SK-N-SH (cell line): ENCODE data around the gene GDF2. TPM values are rescaled to one million over a fixed set of nuclear protein-coding genes. Genes with fewer than 3 reads are reported as not detected.

Source experiments
- CTCF ChIA-PET: fragments of 300-600, 350-600 bp; formaldehyde crosslinking; extraction: SDS; loops from one replicate; lab custom pipeline; 2021; lab: Yijun Ruan, JAX
- POLR2A ChIA-PET: fragments of 350-600 bp; sonication (Branson Sonifier 250); formaldehyde crosslinking; extraction: SDS; loops from one replicate; lab custom pipeline; 2020; ENCODE audit warnings: antibody characterized with exemption, inconsistent platforms; lab: Yijun Ruan, JAX
- DNase-seq: peaks from one replicate; pipeline ENCODE4 v3.0.0; 2012
- H2AFZ ChIP-seq: fragments of 200-600 bp; sonication (generic); 2 replicates; pipeline ENCODE4 v1.8.1; 2016; ENCODE audit warnings: antibody characterized with exemption, mild to moderate bottlenecking, low read depth
- H3F3A ChIP-seq: fragments of 200-600 bp; sonication (generic); replicated peaks from 2 replicates; pipeline ENCODE3; 2016; ENCODE audit warnings: antibody characterized with exemption, mild to moderate bottlenecking; ENCODE audit not compliant: insufficient read depth
- H3K27ac ChIP-seq, 2 experiments: fragments of 200-500 bp in 1 of 2; fragments of 200-600 bp in 1 of 2; sonication (Bioruptor generic) in 1 of 2; sonication (generic), shearing (Covaris generic) in 1 of 2; 2 replicates each; pipeline versions ENCODE4 v1.5.1 to v1.6.1; 2014 to 2016; ENCODE audit warnings: low read depth in 2 of 2, inconsistent platforms in 1 of 2, low read length in 1 of 2, mild to moderate bottlenecking in 1 of 2, mixed read lengths in 1 of 2
- H3K27me3 ChIP-seq: fragments of 200-600 bp; sonication (generic), shearing (Covaris generic); 2 replicates; pipeline ENCODE4 v1.6.1; 2016; ENCODE audit warnings: mixed run types; ENCODE audit not compliant: insufficient read depth
- H3K36me3 ChIP-seq, 2 experiments: fragments of 200-500 bp in 1 of 2; fragments of 200-600 bp in 1 of 2; sonication (Bioruptor generic) in 1 of 2; sonication (generic) in 1 of 2; replicated peaks in 1 of 2; 2 replicates each; pipeline versions ENCODE3 to v1.5.1; 2014 to 2016; ENCODE audit warnings: low read length in 1 of 2, mild to moderate bottlenecking in 1 of 2; ENCODE audit not compliant: insufficient read depth in 2 of 2, control insufficient read depth in 1 of 2
- H3K4me1 ChIP-seq, 2 experiments: fragments of 200-500 bp in 1 of 2; fragments of 200-600 bp in 1 of 2; sonication (Bioruptor generic) in 1 of 2; sonication (generic), shearing (Covaris generic) in 1 of 2; 2 replicates each; pipeline versions ENCODE4 v1.5.1 to v1.6.1; 2014 to 2016; ENCODE audit warnings: low read depth in 1 of 2, low read length in 1 of 2, mixed run types in 1 of 2; ENCODE audit not compliant: insufficient read depth in 2 of 2, control insufficient read depth in 1 of 2
- H3K4me2 ChIP-seq: fragments of 200-600 bp; sonication (generic), shearing (Covaris generic); 2 replicates; pipeline ENCODE4 v1.6.1; 2017; ENCODE audit warnings: mixed run types
- H3K4me3 ChIP-seq, 2 experiments: fragments of 200-500 bp in 1 of 2; fragments of 200-600 bp in 1 of 2; sonication (Bioruptor generic) in 1 of 2; sonication (generic), shearing (Covaris generic) in 1 of 2; 2 replicates each; pipeline versions ENCODE4 v1.5.1 to v1.8.1; 2014 to 2016; ENCODE audit warnings: low read depth in 2 of 2, inconsistent platforms in 1 of 2, low read length in 1 of 2, mild to moderate bottlenecking in 1 of 2, mixed read lengths in 1 of 2, moderate library complexity in 1 of 2
- H3K79me2 ChIP-seq: fragments of 200-600 bp; sonication (generic); 2 replicates; pipeline ENCODE4 v1.8.1; 2017; ENCODE audit warnings: mild to moderate bottlenecking; ENCODE audit not compliant: insufficient read depth
- H3K9ac ChIP-seq: fragments of 200-600 bp; sonication (generic); 2 replicates; pipeline ENCODE4 v1.6.1; 2017; ENCODE audit warnings: mixed run types
- H3K9me2 ChIP-seq: fragments of 200-600 bp; sonication (generic); 2 replicates; pipeline ENCODE4 v1.6.1; 2017; ENCODE audit warnings: mixed run types
- H3K9me3 ChIP-seq: fragments of 200-600 bp; sonication (generic); 2 replicates; pipeline ENCODE4 v1.6.1; 2017; ENCODE audit warnings: mixed run types, mild to moderate bottlenecking, moderate library complexity
- H4K20me1 ChIP-seq: fragments of 200-600 bp; sonication (generic); 2 replicates; pipeline ENCODE4 v1.6.1; 2017; ENCODE audit warnings: mild to moderate bottlenecking, mixed run types; ENCODE audit not compliant: insufficient read depth
- CTCF ChIP-seq: fragments of 200-600 bp; sonication (generic); IDR thresholded peaks from 2 replicates; pipeline ENCODE4 v1.6.1; 2017; ENCODE audit warnings: antibody characterized with exemption, mild to moderate bottlenecking, moderate library complexity
- EP300 ChIP-seq, 2 experiments: IDR thresholded peaks; 2 replicates each; pipeline versions ENCODE4 v1.4.0 to v1.6.1; 2012; ENCODE audit warnings: borderline replicate concordance in 1 of 2, low read depth in 1 of 2, low read length in 1 of 2
- GATA2 ChIP-seq: sonication (generic); formaldehyde crosslinking; IDR thresholded peaks from 2 replicates; pipeline ENCODE4 v1.5.0; 2020; ENCODE audit warnings: mild to moderate bottlenecking, missing genetic modification reagents
- IRF3 ChIP-seq: fragments of 150-350 bp; IDR thresholded peaks from 2 replicates; pipeline ENCODE4 v1.6.1; 2016; ENCODE audit warnings: mild to moderate bottlenecking, low read depth, low read length
- JUND ChIP-seq: IDR thresholded peaks from 2 replicates; pipeline ENCODE4 v1.4.0; 2012
- MAX ChIP-seq: IDR thresholded peaks from 2 replicates; pipeline ENCODE4 v1.4.0; 2012; ENCODE audit warnings: low read depth
- MEF2A ChIP-seq: IDR thresholded peaks from 2 replicates; pipeline ENCODE4 v1.4.0; 2012; ENCODE audit warnings: low read depth, borderline replicate concordance
- NFIC ChIP-seq: IDR thresholded peaks from 2 replicates; pipeline ENCODE4 v1.4.0; 2012; ENCODE audit warnings: borderline replicate concordance
- PBX3 ChIP-seq: IDR thresholded peaks from 2 replicates; pipeline ENCODE4; 2012
- RAD21 ChIP-seq: IDR thresholded peaks from 2 replicates; pipeline ENCODE4 v1.6.1; 2012; ENCODE audit warnings: mild to moderate bottlenecking, low read length
- RCOR1 ChIP-seq: fragments of 150-350 bp; IDR thresholded peaks from 2 replicates; pipeline ENCODE4 v1.6.1; 2017; ENCODE audit warnings: antibody characterized with exemption, low read length
- RFX5 ChIP-seq: IDR thresholded peaks from 2 replicates; pipeline ENCODE4 v1.6.1; 2012; ENCODE audit warnings: mild to moderate bottlenecking, improper control_type of control experiment, low read length
- RXRA ChIP-seq: IDR thresholded peaks from 2 replicates; pipeline ENCODE4 v1.4.0; 2012; ENCODE audit warnings: low read depth, mild to moderate bottlenecking, borderline replicate concordance
- SIN3A ChIP-seq: IDR thresholded peaks from 2 replicates; pipeline ENCODE4 v1.6.1; 2012; ENCODE audit warnings: low read depth, mild to moderate bottlenecking, low read length, moderate library complexity, borderline replicate concordance
- USF1 ChIP-seq: IDR thresholded peaks from 2 replicates; pipeline ENCODE4 v1.4.0; 2012; ENCODE audit warnings: low read depth, borderline replicate concordance
- WGBS: methylation state at CpG from one replicate; pipeline ENCODE4 v1.1.6; 2017; ENCODE audit warnings: low lambda C conversion rate; 5-methylcytosine and 5-hydroxymethylcytosine counted together
- polyA plus RNA-seq, 3 experiments: library from polyadenylated mRNA; depleted of rRNA; stranded (reverse); fragments of >200 nt; gene quantifications; 2 replicates each; pipeline ENCODE4 v1.2.3, GENCODE V29; 2012

GDF2 gene
- polyA plus RNA-seq, 1 of the 3 experiments (the other 2 are of a cell fraction) = not detected

- Histone ChIP-seq H3K4me2 (no peak overlapping the region), H3K9me2 (no peaks in the 10 kb centered on the region), H2AFZ (no peak overlapping the region), H3K36me3 (no peaks in the 10 kb centered on the region), H3K27ac (no peak overlapping the region), H3K9me3 (no peaks in the 10 kb centered on the region)
- CTCF ChIA-PET = interaction anchor here (0.6 to 12.0 kb wide), 25 partner anchors 9 to 320 kb away, joined by 3 to 337 read pairs (median 6); no protein-coding TSS in a partner anchor
- no peak for DNase-seq
- no peak for TF ChIP-seq USF1
- TF ChIP-seq RFX5 = no peak
- no peak for TF ChIP-seq PBX3
- TF ChIP-seq MEF2A = no peak
- no peak for TF ChIP-seq NFIC
- TF ChIP-seq RCOR1 = no peak
- no peak for TF ChIP-seq SIN3A
- no peak for TF ChIP-seq RXRA
- no peak for TF ChIP-seq IRF3
- no peak for TF ChIP-seq CTCF
- TF ChIP-seq JUND = no peak
- no peak for TF ChIP-seq GATA2 (CRISPR knock-in tag)
- TF ChIP-seq EP300 (IDR thresholded peaks at IDR 0.05; ENCODE audit: borderline replicate concordance in 1 of 2, low read depth in 1 of 2, low read length in 1 of 2) = no peak
- TF ChIP-seq MAX = no peak
- TF ChIP-seq RAD21 = no peak
- TF ChIP-seq, all 33 proteins: peak for 0
- Histone ChIP-seq H3K9ac (no peak overlapping the region), H3K79me2 (no peaks in the 10 kb centered on the region), H3K4me1 (peaks cover 0 to 48% of the 10 kb centered on the region in 2 experiments; a peak in 1 of 4 replicates), H3K4me3 (no peak overlapping the region), H4K20me1 (no peaks in the 10 kb centered on the region), H3F3A (no peaks in the 10 kb centered on the region), H3K27me3 (no peaks in the 10 kb centered on the region)
- WGBS = 34% methylated on average over 3 of the region's 7 CpGs
- POLR2A ChIA-PET = interaction anchor here (1.3 kb wide), 1 partner anchor 288 kb away, joined by 4 read pairs; no protein-coding TSS in a partner anchor
These were observed 9.6 kb upstream of the GDF2 start for GRCh38 chr10:47312663-47312995.
